NT2/D1 (cell line): ENCODE measurements around the gene XRN2.

Experiments
- SUZ12 ChIP-seq: IDR thresholded peaks from 2 replicates; pipeline ENCODE4 v1.6.1; 2011; ENCODE audit not compliant: insufficient read length, insufficient read depth; ENCODE audit errors: extremely low read depth
- YY1 ChIP-seq: IDR thresholded peaks from 2 replicates; pipeline ENCODE4 v1.6.1; 2011; ENCODE audit not compliant: insufficient read length, insufficient read depth

DNA sequence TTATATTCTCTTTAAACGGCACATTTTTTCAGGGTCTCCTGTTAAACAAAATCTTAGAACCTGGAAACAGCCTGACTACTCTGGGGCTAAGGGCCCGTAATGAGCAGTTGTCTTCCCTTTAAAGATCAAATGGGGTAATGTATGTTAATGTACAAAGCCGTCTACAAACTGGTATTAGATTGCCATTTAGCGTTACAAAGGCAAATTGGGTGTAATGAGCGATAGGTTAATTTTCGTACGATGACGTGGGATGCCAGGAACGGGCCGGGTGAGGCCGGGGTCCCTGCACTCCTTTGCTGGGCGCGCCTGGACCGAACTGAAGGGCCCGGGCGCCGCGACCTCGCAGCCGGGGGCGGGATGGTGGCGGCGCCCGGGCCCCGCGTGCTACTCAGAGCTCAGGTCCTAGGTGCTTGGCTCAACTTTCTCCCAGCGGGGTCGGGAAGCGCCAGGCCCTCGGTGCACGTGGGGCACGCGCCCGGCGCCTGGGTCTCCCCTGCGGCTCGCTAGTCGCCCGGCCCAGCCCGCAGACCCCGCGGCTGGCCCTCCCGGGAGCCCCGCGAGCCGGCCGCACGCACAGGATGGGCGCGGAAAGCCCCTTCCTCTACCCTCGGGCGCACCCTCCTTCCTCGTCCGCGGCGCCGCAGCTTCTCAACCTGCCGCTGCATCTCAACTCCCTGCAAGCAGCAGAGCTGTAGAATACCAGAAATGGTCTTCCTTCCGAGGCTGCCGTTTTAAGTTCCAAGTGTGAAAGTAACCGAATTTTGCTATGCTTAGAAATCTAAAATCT, 88.2 kb downstream of the XRN2 start:
- no peak for TF ChIP-seq YY1
- TF ChIP-seq SUZ12, result no peak
